Loucy (cell line): Measurements from ENCODE around the gene TMEM269.
A peak's percentile ranks its signal among the peaks of the same experiment; 100 is the strongest.

Experiments used
- H2AFZ ChIP-seq: fragments of 200-600 bp; sonication (generic); 2 replicates; pipeline ENCODE4 v1.6.0; 2016; ENCODE audit warnings: antibody characterized with exemption, mild to moderate bottlenecking, low read length, moderate library complexity
- H3F3A ChIP-seq: fragments of 200-600 bp; 2 replicates; pipeline ENCODE4 v1.6.0; 2016; ENCODE audit warnings: antibody characterized with exemption, low read depth, mild to moderate bottlenecking
- H3K27me3 ChIP-seq: fragments of 200-600 bp; sonication (generic); 2 replicates; pipeline ENCODE4 v1.6.1; 2014; ENCODE audit warnings: low read length, mild to moderate bottlenecking; ENCODE audit not compliant: insufficient read depth, poor library complexity, severe bottlenecking
- H3K36me3 ChIP-seq: fragments of 200-600 bp; sonication (generic); 2 replicates; pipeline ENCODE4 v1.6.1; 2016; ENCODE audit warnings: low read length; ENCODE audit not compliant: insufficient read depth
- H3K4me1 ChIP-seq: fragments of 200-600 bp; sonication (generic); 2 replicates; pipeline ENCODE4 v1.5.1; 2014; ENCODE audit warnings: low read length, mild to moderate bottlenecking; ENCODE audit not compliant: insufficient read depth, poor library complexity, severe bottlenecking
- H3K4me2 ChIP-seq: fragments of 200-600 bp; sonication (generic); 2 replicates; pipeline ENCODE4 v1.6.0; 2014; ENCODE audit warnings: antibody characterized with exemption, low read length, low read depth, mild to moderate bottlenecking; ENCODE audit not compliant: poor library complexity, severe bottlenecking
- H3K4me3 ChIP-seq: fragments of 200-600 bp; sonication (generic); 2 replicates; pipeline ENCODE4 v1.5.1; 2014; ENCODE audit warnings: low read length, mild to moderate bottlenecking, mixed read lengths; ENCODE audit not compliant: poor library complexity, severe bottlenecking
- H3K79me2 ChIP-seq: fragments of 200-600 bp; sonication (generic); 2 replicates; pipeline ENCODE4 v1.6.1; 2014; ENCODE audit warnings: low read length; ENCODE audit not compliant: insufficient read depth
- H3K9ac ChIP-seq: fragments of 200-600 bp; sonication (generic); 2 replicates; pipeline ENCODE4 v1.6.0; 2014; ENCODE audit warnings: mild to moderate bottlenecking, low read depth, low read length, moderate library complexity; ENCODE audit not compliant: poor library complexity, severe bottlenecking
- H3K9me2 ChIP-seq: fragments of 200-600 bp; sonication (generic); replicated peaks from 2 replicates; pipeline ENCODE4 v1.6.1; 2016; ENCODE audit warnings: low read depth, low read length, mixed read lengths
- H3K9me3 ChIP-seq: fragments of 200-600 bp; sonication (generic); 2 replicates; pipeline ENCODE4 v1.6.1; 2014; ENCODE audit warnings: mild to moderate bottlenecking, antibody characterized with exemption, low read length, low read depth; ENCODE audit not compliant: insufficient read depth
- H4K20me1 ChIP-seq: fragments of 200-600 bp; sonication (generic); 2 replicates; pipeline ENCODE4 v1.6.0; 2014; ENCODE audit warnings: antibody characterized with exemption, low read length, mild to moderate bottlenecking; ENCODE audit not compliant: insufficient read depth, poor library complexity, severe bottlenecking
- CTCF ChIP-seq: fragments of 200-600 bp; sonication (generic); conservative IDR thresholded peaks from 2 replicates; pipeline ENCODE4 v1.5.1; 2014; ENCODE audit warnings: mild to moderate bottlenecking, antibody characterized with exemption, low read length
- EZH2phosphoT487 ChIP-seq: fragments of 200-600 bp; IDR thresholded peaks from 2 replicates; pipeline ENCODE4 v1.6.1; 2018; ENCODE audit warnings: antibody characterized with exemption, mild to moderate bottlenecking, moderate library complexity, borderline replicate concordance

TMEM269 gene

GRCh38 chr1:42765832-42766740 is 18.7 kb upstream of the TMEM269 start:
- H3K27me3 ChIP-seq, result no peaks in the 10 kb centered on the region
- no peaks in the 10 kb centered on the region for H3F3A ChIP-seq
- H3K4me1 ChIP-seq, result peaks cover 50% of the 10 kb centered on the region
- peak; percentile 68 for TF ChIP-seq CTCF
- no peak for TF ChIP-seq EZH2phosphoT487
- H2AFZ ChIP-seq, result peak overlapping the region; percentile 88
- peaks cover 72% of the 10 kb centered on the region for H3K79me2 ChIP-seq
- H3K9ac ChIP-seq, result peak overlapping the region; percentile 79
- peak overlapping the region; percentile 83 for H3K4me3 ChIP-seq
- H3K9me2 ChIP-seq, result no peaks in the 10 kb centered on the region
- H4K20me1 ChIP-seq, result peaks cover 18% of the 10 kb centered on the region
- H3K4me2 ChIP-seq, result peak overlapping the region; percentile 95
- H3K9me3 ChIP-seq, result no peaks in the 10 kb centered on the region
- H3K36me3 ChIP-seq, result peaks cover 8% of the 10 kb centered on the region; the same call in 1 of the 2 replicates

GRCh38 chr1:42766741-42767509 is 17.9 kb upstream of the TMEM269 start, which contains the start of the genes C1orf50 and P3H1:
TSS of gene C1orf50 (plus strand) at chr1:42767249. CDS start at chr1:42767312, 63 bp downstream.
TSS of gene P3H1 (minus strand) at chr1:42767028. CDS start at chr1:42766971, 57 bp downstream.
- Histone ChIP-seq H3K9me3 (no peaks in the 10 kb centered on the region), H4K20me1 (peaks cover 18% of the 10 kb centered on the region), H3K27me3 (no peaks in the 10 kb centered on the region), H3K9ac (peak within 1 kb of the TSS; percentile 80), H3K4me2 (peak within 1 kb of the TSS; percentile 95), H3K9me2 (no peaks in the 10 kb centered on the region), H3F3A (no peaks in the 10 kb centered on the region), H2AFZ (peak within 1 kb of the TSS; percentile 89), H3K4me3 (peak within 1 kb of the TSS; percentile 83), H3K4me1 (peaks cover 52% of the 10 kb centered on the region), H3K36me3 (peaks cover under 1% of the 10 kb centered on the region; the same call in 1 of the 2 replicates), H3K79me2 (peaks cover 74% of the 10 kb centered on the region)
- TF ChIP-seq CTCF (no peak), EZH2phosphoT487 (no peak)

GRCh38 chr1:42767510-42768000 is 17.2 kb upstream of the TMEM269 start:
- H3K4me3 ChIP-seq, result peak overlapping the region; percentile 83
- peak overlapping the region; percentile 89 for H2AFZ ChIP-seq
- peak overlapping the region; percentile 84 for H3K4me2 ChIP-seq
- no peaks in the 10 kb centered on the region for H3K9me2 ChIP-seq
- H3K9ac ChIP-seq, result peak overlapping the region; percentile 80
- H3F3A ChIP-seq, result no peaks in the 10 kb centered on the region
- H3K9me3 ChIP-seq, result no peaks in the 10 kb centered on the region
- H3K4me1 ChIP-seq, result peaks cover 52% of the 10 kb centered on the region
- peaks cover 18% of the 10 kb centered on the region for H4K20me1 ChIP-seq
- no peaks in the 10 kb centered on the region for H3K36me3 ChIP-seq
- TF ChIP-seq CTCF, result no peak
- TF ChIP-seq EZH2phosphoT487, result no peak
- H3K27me3 ChIP-seq, result no peaks in the 10 kb centered on the region
- peaks cover 80% of the 10 kb centered on the region for H3K79me2 ChIP-seq
